GM12875 (cell line): ENCODE data around the gene BRIP1.
"Not testable (repeated sequence)": the region's sequence is repeated elsewhere in the genome, so short reads cannot be mapped to it uniquely, and the experiment has no call there.

Source experiments
- H3K4me3 ChIP-seq: one replicate; pipeline ENCODE4 v1.5.1; 2011; ENCODE audit warnings: low read depth, low read length, control low read depth
- TF ChIP-seq, protein P1 (sequence below): IDR thresholded peaks from 2 replicates; pipeline ENCODE4 v1.5.1; 2011; ENCODE audit warnings: low read depth, mild to moderate bottlenecking, control low read depth, inconsistent platforms, low read length, moderate library complexity, borderline replicate concordance; ENCODE audit not compliant: insufficient read depth

BRIP1 gene

DNA sequence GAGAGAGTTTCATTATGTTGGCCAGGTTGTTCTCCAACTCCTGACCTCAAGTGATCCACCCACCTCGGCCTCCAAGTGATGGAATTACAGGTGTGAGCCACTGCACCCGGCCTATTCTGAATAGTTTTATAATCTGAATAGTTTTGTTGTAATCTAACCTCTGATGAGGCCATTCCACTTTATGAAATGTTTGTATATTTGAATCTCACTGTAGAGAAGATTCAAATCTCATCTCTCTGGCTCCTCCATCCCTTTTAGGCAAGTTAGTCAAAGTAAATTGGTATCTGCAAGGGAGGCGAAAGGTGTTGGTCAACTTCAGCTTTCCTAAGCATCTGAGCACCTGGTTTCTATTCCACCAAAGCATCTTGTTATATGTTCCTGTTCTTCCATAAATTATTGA, 131.2 kb downstream of the BRIP1 start:
- TF ChIP-seq, protein P1, sequence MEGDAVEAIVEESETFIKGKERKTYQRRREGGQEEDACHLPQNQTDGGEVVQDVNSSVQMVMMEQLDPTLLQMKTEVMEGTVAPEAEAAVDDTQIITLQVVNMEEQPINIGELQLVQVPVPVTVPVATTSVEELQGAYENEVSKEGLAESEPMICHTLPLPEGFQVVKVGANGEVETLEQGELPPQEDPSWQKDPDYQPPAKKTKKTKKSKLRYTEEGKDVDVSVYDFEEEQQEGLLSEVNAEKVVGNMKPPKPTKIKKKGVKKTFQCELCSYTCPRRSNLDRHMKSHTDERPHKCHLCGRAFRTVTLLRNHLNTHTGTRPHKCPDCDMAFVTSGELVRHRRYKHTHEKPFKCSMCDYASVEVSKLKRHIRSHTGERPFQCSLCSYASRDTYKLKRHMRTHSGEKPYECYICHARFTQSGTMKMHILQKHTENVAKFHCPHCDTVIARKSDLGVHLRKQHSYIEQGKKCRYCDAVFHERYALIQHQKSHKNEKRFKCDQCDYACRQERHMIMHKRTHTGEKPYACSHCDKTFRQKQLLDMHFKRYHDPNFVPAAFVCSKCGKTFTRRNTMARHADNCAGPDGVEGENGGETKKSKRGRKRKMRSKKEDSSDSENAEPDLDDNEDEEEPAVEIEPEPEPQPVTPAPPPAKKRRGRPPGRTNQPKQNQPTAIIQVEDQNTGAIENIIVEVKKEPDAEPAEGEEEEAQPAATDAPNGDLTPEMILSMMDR, result no peak

DNA sequence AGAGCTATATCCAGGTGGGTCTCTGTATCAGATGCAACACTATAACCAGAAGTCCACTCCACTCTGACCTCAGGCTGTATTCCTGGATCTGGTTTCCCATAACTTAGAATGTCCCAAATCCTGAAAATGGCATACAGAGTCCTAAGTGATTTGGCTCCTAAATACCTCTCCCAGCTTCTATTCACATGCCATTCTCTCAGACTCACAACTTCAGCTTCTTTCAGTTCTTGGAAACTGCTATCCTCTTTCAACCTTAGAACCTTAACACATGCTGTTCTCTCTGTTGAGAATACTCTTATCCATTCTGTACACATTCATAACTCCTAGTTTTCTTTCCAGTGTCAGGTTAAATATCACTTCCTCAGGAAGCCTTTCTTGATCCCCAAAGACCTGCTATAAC, 132.0 kb downstream of the BRIP1 start:
- TF ChIP-seq, protein P1, result no peak
- no peak overlapping the region for H3K4me3 ChIP-seq

More for the DNA sequence above, 131.2 kb downstream of the BRIP1 start:
- no peak overlapping the region for H3K4me3 ChIP-seq

DNA sequence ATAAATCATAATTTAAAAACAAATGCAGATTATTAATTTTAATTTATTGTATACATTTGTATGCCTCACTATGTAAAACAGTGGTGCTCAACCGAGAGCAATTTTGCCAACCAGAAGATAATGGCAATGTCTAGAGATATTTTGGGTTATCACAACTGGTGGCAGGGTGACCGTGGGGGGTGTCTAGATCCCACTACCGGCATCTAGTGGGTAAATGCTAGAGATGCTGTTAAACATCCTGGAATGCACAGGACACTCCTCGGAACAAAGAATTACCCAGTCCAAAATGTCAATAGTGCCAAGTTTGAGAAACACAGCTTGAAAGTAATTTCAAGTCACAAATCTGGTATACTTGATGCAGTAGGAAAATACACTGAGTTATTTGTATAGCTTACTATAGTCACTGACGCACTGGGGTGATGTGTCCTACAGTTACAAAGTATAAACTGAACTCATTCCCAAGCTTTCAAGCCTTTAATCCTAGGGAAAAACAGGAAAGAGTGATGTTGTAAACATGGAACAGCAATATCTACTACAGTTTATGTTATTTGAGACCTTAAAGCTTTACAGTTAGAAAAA, 133.5 kb downstream of the BRIP1 start:
- TF ChIP-seq, protein P1, result no peak
- no peak overlapping the region for H3K4me3 ChIP-seq

GRCh38 chr17:61728297-61728836, 135.0 kb downstream of the BRIP1 start:
- H3K4me3 ChIP-seq, result no peak overlapping the region
- TF ChIP-seq, protein P1, result no peak

DNA sequence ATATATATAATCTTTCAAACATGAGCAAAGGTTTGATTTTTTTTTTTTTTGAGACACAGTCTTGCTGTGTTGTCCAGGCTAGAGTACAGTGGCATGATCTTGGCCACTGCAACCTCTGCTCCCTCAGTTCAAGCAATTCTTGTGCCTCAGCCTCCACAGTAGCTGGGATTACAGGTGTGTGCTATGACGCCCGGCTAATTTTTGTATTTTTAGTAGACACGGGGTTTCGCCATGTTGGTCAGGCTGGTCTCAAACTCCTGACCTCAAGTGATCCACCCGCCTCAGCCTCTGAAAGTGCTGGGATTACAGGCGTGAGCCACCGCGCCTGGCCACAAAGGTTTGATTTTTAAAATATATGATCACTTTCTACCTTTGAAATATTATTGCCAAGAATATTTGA, 135.5 kb downstream of the BRIP1 start:
- not testable (repeated sequence) for H3K4me3 ChIP-seq

DNA sequence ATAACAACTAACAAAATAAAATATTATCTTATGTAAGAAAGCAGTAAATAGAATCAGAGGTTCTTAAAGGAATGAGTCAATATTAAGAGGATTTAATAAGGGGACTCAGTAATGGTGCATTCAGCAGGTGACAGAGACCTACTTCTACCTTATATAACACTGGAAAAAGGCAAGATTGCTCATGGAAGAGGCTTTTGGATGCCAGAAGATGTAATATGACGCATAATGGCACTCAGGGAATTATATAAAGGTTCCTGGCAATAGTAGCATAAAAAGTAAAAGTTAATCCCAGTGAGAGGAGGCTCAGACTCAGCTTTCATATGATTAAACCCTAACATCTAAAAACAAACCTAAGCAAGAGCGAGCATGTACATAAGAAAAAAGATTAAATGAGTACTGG, 136.4 kb downstream of the BRIP1 start:
- TF ChIP-seq, protein P1, result no peak
- H3K4me3 ChIP-seq, result no peak overlapping the region

DNA sequence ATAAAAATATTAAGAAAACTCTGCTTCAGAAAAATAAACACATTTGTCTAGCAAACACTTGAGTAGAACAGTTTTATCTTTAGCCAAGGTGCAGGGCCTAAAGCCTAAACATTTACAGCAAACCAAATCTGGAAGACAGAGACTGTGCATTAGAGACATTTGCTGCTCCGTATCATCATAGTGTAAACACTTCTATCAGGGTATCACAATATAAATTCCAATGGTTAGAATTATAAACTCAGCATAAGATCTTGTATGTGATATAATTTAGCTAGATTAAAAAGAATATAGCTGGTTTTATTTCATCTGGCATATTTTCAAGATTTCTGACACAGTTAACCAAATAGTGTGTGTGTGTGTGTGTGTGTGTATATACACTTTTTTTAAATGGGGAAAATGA, 138.6 kb downstream of the BRIP1 start:
- no peak overlapping the region for H3K4me3 ChIP-seq
- TF ChIP-seq, protein P1, result no peak

DNA sequence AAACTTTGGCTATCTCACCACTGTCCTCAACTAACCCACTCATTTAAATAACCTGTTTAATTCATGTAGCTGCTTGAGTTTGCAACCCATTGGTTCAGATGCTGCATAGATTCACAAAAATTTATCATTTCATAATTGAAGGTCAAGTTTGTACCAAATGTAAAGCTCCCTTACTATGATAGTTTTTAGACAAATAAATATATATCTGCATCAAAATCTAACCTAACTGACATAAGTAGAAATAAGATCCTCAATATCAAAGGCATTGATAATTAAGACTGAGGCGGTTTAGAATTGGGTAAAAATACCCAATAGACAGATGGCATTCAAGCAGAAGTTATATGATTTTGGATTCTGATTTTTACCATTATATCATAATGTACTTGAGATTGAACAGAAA, 139.4 kb downstream of the BRIP1 start:
- H3K4me3 ChIP-seq, result no peak overlapping the region
- TF ChIP-seq, protein P1, result no peak
